Liver (tissue), 9 donors: ENCODE results near the gene AHCY. TPM values are rescaled to one million over a fixed set of nuclear protein-coding genes. Genes with fewer than 3 reads are reported as not detected.
A peak's percentile ranks its signal among the peaks of the same experiment; 100 is the strongest.

ENCODE experiments used
- DNase-seq: peaks from one replicate; pipeline ENCODE4 v3.0.0-alpha.2; 2017; ENCODE audit warnings: low spot score
- H3K27ac ChIP-seq, 2 donors: one replicate each; pipeline ENCODE4 v1.7.0; 2013; ENCODE audit warnings: inconsistent platforms in 2 of 2, low read length in 2 of 2, control low read depth in 1 of 2, low read depth in 1 of 2, mild to moderate bottlenecking in 1 of 2
- H3K27me3 ChIP-seq, 4 donors: one replicate each; pipeline versions ENCODE4 v1.6.1 to v1.7.0; 2013; ENCODE audit warnings: low read length in 3 of 4, inconsistent platforms in 1 of 4, mild to moderate bottlenecking in 1 of 4, moderate library complexity in 1 of 4; ENCODE audit not compliant: control insufficient read depth in 4 of 4, insufficient read depth in 4 of 4
- H3K36me3 ChIP-seq, 4 donors: one replicate each; pipeline versions ENCODE4 v1.6.1 to v1.7.0; 2013; ENCODE audit warnings: low read length in 3 of 4, mild to moderate bottlenecking in 3 of 4, low read depth in 1 of 4, moderate library complexity in 1 of 4; ENCODE audit not compliant: control insufficient read depth in 4 of 4, insufficient read depth in 3 of 4
- H3K4me1 ChIP-seq, 4 donors: one replicate each; pipeline versions ENCODE4 v1.6.1 to v1.7.0; 2013; ENCODE audit warnings: low read length in 3 of 4, mild to moderate bottlenecking in 3 of 4, moderate library complexity in 1 of 4; ENCODE audit not compliant: control insufficient read depth in 4 of 4, insufficient read depth in 4 of 4
- H3K4me3 ChIP-seq, 3 donors: one replicate each; pipeline versions ENCODE4 v1.6.1 to v1.7.0; 2013; ENCODE audit warnings: low read length in 3 of 3, control low read depth in 1 of 3, low read depth in 1 of 3, mild to moderate bottlenecking in 1 of 3
- H3K9ac ChIP-seq, 2 donors: one replicate each; pipeline ENCODE4 v1.7.0; 2013; ENCODE audit warnings: low read length in 2 of 2, mild to moderate bottlenecking in 2 of 2, moderate library complexity in 2 of 2, control low read depth in 1 of 2, low read depth in 1 of 2
- H3K9me3 ChIP-seq, 4 donors: one replicate each; pipeline versions ENCODE4 v1.6.1 to v1.7.0; 2013; ENCODE audit warnings: low read length in 3 of 4; ENCODE audit not compliant: control insufficient read depth in 4 of 4
- CTCF ChIP-seq: fragments of 150-350 bp; IDR thresholded peaks from 2 replicates; pipeline ENCODE4 v1.5.1; 2017; ENCODE audit warnings: improper control_type of control experiment, low read depth, low read length; ENCODE audit not compliant: missing input control
- EGR1 ChIP-seq, 2 donors: IDR thresholded peaks; 2 replicates each; pipeline ENCODE4 v1.6.1; 2016 to 2018; ENCODE audit warnings: antibody characterized with exemption in 2 of 2, low read depth in 2 of 2
- FOXA1 ChIP-seq: IDR thresholded peaks from 2 replicates; pipeline ENCODE4 v1.6.1; 2016; ENCODE audit warnings: antibody characterized with exemption
- FOXA2 ChIP-seq: IDR thresholded peaks from 2 replicates; pipeline ENCODE4 v1.6.1; 2016; ENCODE audit warnings: antibody characterized with exemption
- GABPA ChIP-seq, 2 donors: IDR thresholded peaks in 1 of 2; conservative IDR thresholded peaks in 1 of 2; 2 replicates each; pipeline ENCODE4 v1.6.1; 2016; ENCODE audit warnings: antibody characterized with exemption in 2 of 2, mild to moderate bottlenecking in 1 of 2, moderate library complexity in 1 of 2
- HNF4A ChIP-seq, 2 donors: conservative IDR thresholded peaks; 2 replicates each; pipeline ENCODE4 v1.6.1; 2016; ENCODE audit warnings: antibody characterized with exemption in 2 of 2, mild to moderate bottlenecking in 2 of 2
- HNF4G ChIP-seq: IDR thresholded peaks from 2 replicates; pipeline ENCODE4 v1.6.1; 2016; ENCODE audit warnings: antibody characterized with exemption
- JUND ChIP-seq, 2 donors: IDR thresholded peaks; 2 replicates each; pipeline ENCODE4 v1.6.1; 2016; ENCODE audit warnings: antibody characterized with exemption in 2 of 2
- MAX ChIP-seq: IDR thresholded peaks from 2 replicates; pipeline ENCODE4 v1.6.1; 2016; ENCODE audit warnings: antibody characterized with exemption
- NR2F2 ChIP-seq: IDR thresholded peaks from 2 replicates; pipeline ENCODE4 v1.6.1; 2016; ENCODE audit warnings: antibody characterized with exemption
- RAD21 ChIP-seq, 2 donors: IDR thresholded peaks; 2 replicates each; pipeline ENCODE4 v1.6.1; 2016; ENCODE audit warnings: antibody characterized with exemption in 2 of 2, mild to moderate bottlenecking in 2 of 2
- RXRA ChIP-seq, 2 donors: IDR thresholded peaks; 2 replicates each; pipeline ENCODE4 v1.6.1; 2017 to 2018; ENCODE audit warnings: antibody characterized with exemption in 2 of 2, mild to moderate bottlenecking in 1 of 2
- SP1 ChIP-seq: IDR thresholded peaks from 2 replicates; pipeline ENCODE4 v1.6.1; 2018; ENCODE audit warnings: antibody characterized with exemption, mild to moderate bottlenecking
- TAF1 ChIP-seq: conservative IDR thresholded peaks from 2 replicates; pipeline ENCODE4 v1.6.1; 2016; ENCODE audit warnings: antibody characterized with exemption, mild to moderate bottlenecking
- YY1 ChIP-seq: IDR thresholded peaks from 2 replicates; pipeline ENCODE4 v1.6.1; 2016; ENCODE audit warnings: antibody characterized with exemption, mild to moderate bottlenecking
- ZBTB33 ChIP-seq: IDR thresholded peaks from 2 replicates; pipeline ENCODE4 v1.6.1; 2016; ENCODE audit warnings: antibody characterized with exemption
- WGBS: extraction: QIAGEN DNeasy Blood & Tissue Kit; methylation state at CpG from one replicate; pipeline ENCODE4 v1.1.7; 2013; 5-methylcytosine and 5-hydroxymethylcytosine counted together
- polyA plus RNA-seq, 2 donors: library from polyadenylated mRNA; stranded (reverse) in 1 of 2; unstranded in 1 of 2; fragments of 200-250 nt in 1 of 2; fragments of >200 nt in 1 of 2; fragmentation: Nextera tagmentation in 1 of 2; extraction: Ambion mirVana in 1 of 2; gene quantifications; one replicate each; pipeline versions ENCODE4 v1.2.1 to v1.2.3, GENCODE V29; 2013 to 2015
- total RNA-seq, 2 donors: library from RNA; depleted of rRNA; stranded (reverse); fragments of >200 nt; gene quantifications; one replicate each; pipeline ENCODE4 v1.2.3, GENCODE V29; 2014
- TF ChIP-seq, protein P1 (sequence below): IDR thresholded peaks from 2 replicates; pipeline ENCODE4 v1.6.1; 2016; ENCODE audit warnings: antibody characterized with exemption
- TF ChIP-seq, protein P2 (sequence below): IDR thresholded peaks from 2 replicates; pipeline ENCODE4 v1.6.1; 2016; ENCODE audit warnings: antibody characterized with exemption, mild to moderate bottlenecking
- donor health status: healthy.
- donor health status: healthy.
- donor health status: healthy.
- donor health status: healthy.
- donor health status: healthy.

Gene AHCY
- total and polyA plus RNA-seq, 4 donors: 56.0 to 138 (median 113) TPM

- Histone ChIP-seq H3K9ac (peak overlapping the region in 1 of 2 donors; percentile 18), H3K27me3 (no peaks in the 10 kb centered on the region)
- peak; percentile 38 for DNase-seq
Observed at GRCh38 chr20:34300809-34301586, 2.2 kb downstream of the AHCY start.

More at GRCh38 chr20:34300809-34301586, 2.2 kb downstream of the AHCY start:
- no peaks in the 10 kb centered on the region for H3K36me3 ChIP-seq
- no peak for TF ChIP-seq NR2F2
- TF ChIP-seq HNF4G: no peak
- no peak for TF ChIP-seq ZBTB33
- TF ChIP-seq FOXA2: no peak
- TF ChIP-seq TAF1: no peak
- TF ChIP-seq YY1: no peak
- no peak for TF ChIP-seq GABPA (IDR thresholded peaks at IDR 0.05 in 1 of 2, conservative IDR thresholded peaks at IDR 0.05 in 1 of 2)
- peak; percentile 46 for TF ChIP-seq RXRA (IDR thresholded peaks at IDR 0.05)
- TF ChIP-seq EGR1 (IDR thresholded peaks at IDR 0.05; ENCODE audit: low read depth in 2 of 2): no peak
- no peak for TF ChIP-seq JUND (IDR thresholded peaks at IDR 0.05)
- TF ChIP-seq, protein P1, sequence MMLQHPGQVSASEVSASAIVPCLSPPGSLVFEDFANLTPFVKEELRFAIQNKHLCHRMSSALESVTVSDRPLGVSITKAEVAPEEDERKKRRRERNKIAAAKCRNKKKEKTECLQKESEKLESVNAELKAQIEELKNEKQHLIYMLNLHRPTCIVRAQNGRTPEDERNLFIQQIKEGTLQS: no peak
- TF ChIP-seq CTCF: no peak
- TF ChIP-seq, protein P2, sequence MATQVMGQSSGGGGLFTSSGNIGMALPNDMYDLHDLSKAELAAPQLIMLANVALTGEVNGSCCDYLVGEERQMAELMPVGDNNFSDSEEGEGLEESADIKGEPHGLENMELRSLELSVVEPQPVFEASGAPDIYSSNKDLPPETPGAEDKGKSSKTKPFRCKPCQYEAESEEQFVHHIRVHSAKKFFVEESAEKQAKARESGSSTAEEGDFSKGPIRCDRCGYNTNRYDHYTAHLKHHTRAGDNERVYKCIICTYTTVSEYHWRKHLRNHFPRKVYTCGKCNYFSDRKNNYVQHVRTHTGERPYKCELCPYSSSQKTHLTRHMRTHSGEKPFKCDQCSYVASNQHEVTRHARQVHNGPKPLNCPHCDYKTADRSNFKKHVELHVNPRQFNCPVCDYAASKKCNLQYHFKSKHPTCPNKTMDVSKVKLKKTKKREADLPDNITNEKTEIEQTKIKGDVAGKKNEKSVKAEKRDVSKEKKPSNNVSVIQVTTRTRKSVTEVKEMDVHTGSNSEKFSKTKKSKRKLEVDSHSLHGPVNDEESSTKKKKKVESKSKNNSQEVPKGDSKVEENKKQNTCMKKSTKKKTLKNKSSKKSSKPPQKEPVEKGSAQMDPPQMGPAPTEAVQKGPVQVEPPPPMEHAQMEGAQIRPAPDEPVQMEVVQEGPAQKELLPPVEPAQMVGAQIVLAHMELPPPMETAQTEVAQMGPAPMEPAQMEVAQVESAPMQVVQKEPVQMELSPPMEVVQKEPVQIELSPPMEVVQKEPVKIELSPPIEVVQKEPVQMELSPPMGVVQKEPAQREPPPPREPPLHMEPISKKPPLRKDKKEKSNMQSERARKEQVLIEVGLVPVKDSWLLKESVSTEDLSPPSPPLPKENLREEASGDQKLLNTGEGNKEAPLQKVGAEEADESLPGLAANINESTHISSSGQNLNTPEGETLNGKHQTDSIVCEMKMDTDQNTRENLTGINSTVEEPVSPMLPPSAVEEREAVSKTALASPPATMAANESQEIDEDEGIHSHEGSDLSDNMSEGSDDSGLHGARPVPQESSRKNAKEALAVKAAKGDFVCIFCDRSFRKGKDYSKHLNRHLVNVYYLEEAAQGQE: no peak
- TF ChIP-seq MAX: no peak
- peak in 1 of 2 donors; percentile 11 for TF ChIP-seq HNF4A (conservative IDR thresholded peaks at IDR 0.05)
- TF ChIP-seq RAD21 (IDR thresholded peaks at IDR 0.05): no peak
- no peak for TF ChIP-seq FOXA1
- TF ChIP-seq SP1: peak; percentile 23
- 36% methylated on average over 7 of the region's 7 CpGs for WGBS
- H3K27ac ChIP-seq: peak overlapping the region in 1 of 2 donors; percentile 46
- H3K4me3 ChIP-seq: peak overlapping the region in 2 of 3 donors; percentile 1 to 27
- no peaks in the 10 kb centered on the region for H3K9me3 ChIP-seq
- H3K4me1 ChIP-seq: peaks cover 15 to 49% (median 39%) of the 10 kb centered on the region in 4 donors
